Type B pancreatic cell (in vitro differentiated cells): ENCODE measurements around the gene ENTREP1. TPM values are rescaled to one million over a fixed set of nuclear protein-coding genes. Genes with fewer than 3 reads are reported as not detected.

Source experiments
- DNase-seq: peaks from one replicate; pipeline ENCODE4 v3.0.0; 2021; ENCODE audit warnings: mixed read lengths; ENCODE audit not compliant: unreplicated experiment; ENCODE audit errors: extremely low spot score
- H3K27ac Mint-ChIP-seq: 2 replicates; pipeline ENCODE4 v1.8.0; 2021; ENCODE audit warnings: mild to moderate bottlenecking, mixed read lengths
- H3K27me3 Mint-ChIP-seq: 2 replicates; pipeline ENCODE4 v1.8.0; 2021; ENCODE audit warnings: mixed read lengths
- H3K36me3 Mint-ChIP-seq: 2 replicates; pipeline ENCODE4 v1.8.0; 2021; ENCODE audit warnings: mixed read lengths
- H3K4me1 Mint-ChIP-seq: one replicate; pipeline ENCODE4 v1.8.0; 2021; ENCODE audit warnings: mixed read lengths; ENCODE audit not compliant: unreplicated experiment
- H3K4me3 Mint-ChIP-seq: 2 replicates; pipeline ENCODE4 v1.8.0; 2021; ENCODE audit warnings: mild to moderate bottlenecking, mixed read lengths
- H3K9me3 Mint-ChIP-seq: 2 replicates; pipeline ENCODE4 v1.8.0; 2021; ENCODE audit warnings: mixed read lengths
- total RNA-seq: library from RNA; stranded (reverse); gene quantifications from 2 replicates; pipeline ENCODE4 v1.2.1, GENCODE V29; 2021; ENCODE audit warnings: low replicate concordance
- TF ChIP-seq, protein P1 (sequence below): fragments of 200-600 bp; sonication (generic); conservative IDR thresholded peaks from 2 replicates; pipeline ENCODE4 v1.5.0; 2021; ENCODE audit warnings: antibody characterized with exemption, mild to moderate bottlenecking

ENTREP1 gene
- total RNA-seq, 1 donor from 2014 or later: 3.0 TPM

DNA sequence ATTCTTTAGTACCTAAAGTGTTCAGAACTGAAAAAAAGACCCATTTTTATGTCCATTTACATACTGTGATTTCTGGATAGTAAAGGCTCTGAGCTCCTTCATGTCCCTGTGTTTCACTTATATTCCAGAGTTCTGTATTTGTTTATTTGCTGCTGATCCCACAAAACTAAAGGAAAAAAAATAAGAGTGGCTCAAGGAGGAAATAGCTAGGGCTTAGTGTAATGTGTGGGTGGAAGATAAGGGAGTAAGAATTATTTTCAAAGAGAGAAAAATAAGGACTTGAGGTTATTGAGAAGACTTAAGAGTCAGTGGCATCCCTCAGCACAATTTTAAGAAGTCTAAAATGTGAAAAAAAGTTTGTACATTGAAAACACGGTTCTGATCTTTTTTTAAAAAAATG is 46.0 kb downstream of the ENTREP1 start:
- Mint-ChIP-seq H3K27ac (no peak overlapping the region), H3K4me3 (no peak overlapping the region), H3K9me3 (peaks cover 4% of the 10 kb centered on the region), H3K4me1 (no peaks in the 10 kb centered on the region), H3K36me3 (no peaks in the 10 kb centered on the region), H3K27me3 (peaks cover 10% of the 10 kb centered on the region)
- DNase-seq: no peak
- TF ChIP-seq, protein P1, sequence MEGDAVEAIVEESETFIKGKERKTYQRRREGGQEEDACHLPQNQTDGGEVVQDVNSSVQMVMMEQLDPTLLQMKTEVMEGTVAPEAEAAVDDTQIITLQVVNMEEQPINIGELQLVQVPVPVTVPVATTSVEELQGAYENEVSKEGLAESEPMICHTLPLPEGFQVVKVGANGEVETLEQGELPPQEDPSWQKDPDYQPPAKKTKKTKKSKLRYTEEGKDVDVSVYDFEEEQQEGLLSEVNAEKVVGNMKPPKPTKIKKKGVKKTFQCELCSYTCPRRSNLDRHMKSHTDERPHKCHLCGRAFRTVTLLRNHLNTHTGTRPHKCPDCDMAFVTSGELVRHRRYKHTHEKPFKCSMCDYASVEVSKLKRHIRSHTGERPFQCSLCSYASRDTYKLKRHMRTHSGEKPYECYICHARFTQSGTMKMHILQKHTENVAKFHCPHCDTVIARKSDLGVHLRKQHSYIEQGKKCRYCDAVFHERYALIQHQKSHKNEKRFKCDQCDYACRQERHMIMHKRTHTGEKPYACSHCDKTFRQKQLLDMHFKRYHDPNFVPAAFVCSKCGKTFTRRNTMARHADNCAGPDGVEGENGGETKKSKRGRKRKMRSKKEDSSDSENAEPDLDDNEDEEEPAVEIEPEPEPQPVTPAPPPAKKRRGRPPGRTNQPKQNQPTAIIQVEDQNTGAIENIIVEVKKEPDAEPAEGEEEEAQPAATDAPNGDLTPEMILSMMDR: no peak

DNA sequence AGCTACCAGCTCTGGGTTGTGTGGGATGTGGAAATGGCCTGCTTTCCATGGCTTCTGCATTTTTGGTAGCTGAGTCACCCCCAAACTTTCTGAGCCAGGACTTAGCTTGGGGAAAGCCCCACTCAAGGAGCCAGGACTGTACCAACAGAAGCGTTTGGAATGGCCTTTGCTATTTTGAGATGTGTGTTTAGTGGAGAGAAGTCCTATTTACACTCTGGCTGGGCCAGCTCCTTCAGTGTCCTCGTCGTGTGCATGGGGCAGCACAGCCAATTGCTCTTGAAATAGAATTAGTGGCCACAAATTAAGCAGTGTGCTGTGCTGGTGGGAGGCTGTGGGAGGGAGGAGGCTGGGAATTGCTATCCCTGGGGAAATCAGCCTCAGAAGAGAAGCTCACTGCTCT is 51.6 kb downstream of the ENTREP1 start:
- no peak overlapping the region for H3K4me3 Mint-ChIP-seq
- peaks cover 10% of the 10 kb centered on the region for H3K4me1 Mint-ChIP-seq
- TF ChIP-seq, protein P1: no peak
- no peaks in the 10 kb centered on the region for H3K9me3 Mint-ChIP-seq
- no peak overlapping the region for H3K27ac Mint-ChIP-seq
- no peak for DNase-seq
- no peaks in the 10 kb centered on the region for H3K36me3 Mint-ChIP-seq
- H3K27me3 Mint-ChIP-seq: peaks cover 24% of the 10 kb centered on the region

DNA sequence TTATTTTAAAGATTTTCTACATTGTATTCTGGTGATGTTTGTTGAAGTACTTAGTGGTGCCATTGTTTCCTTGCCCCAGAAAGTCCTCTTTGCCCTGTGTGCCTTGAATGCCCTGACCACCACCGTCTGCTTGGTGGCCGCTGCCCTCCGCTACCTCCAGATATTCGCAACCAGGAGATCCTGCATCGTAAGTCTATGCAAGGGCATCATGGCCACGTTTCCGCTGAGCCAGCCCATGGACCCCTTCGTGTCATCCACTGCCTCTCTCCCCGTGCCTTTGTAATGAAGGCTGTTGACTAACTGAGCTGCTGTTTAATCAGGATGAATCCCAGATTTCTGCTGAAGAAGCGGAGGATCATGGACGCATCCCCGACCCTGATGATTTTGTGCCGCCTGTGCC is 52.3 kb downstream of the ENTREP1 start:
- no peaks in the 10 kb centered on the region for H3K9me3 Mint-ChIP-seq

DNA sequence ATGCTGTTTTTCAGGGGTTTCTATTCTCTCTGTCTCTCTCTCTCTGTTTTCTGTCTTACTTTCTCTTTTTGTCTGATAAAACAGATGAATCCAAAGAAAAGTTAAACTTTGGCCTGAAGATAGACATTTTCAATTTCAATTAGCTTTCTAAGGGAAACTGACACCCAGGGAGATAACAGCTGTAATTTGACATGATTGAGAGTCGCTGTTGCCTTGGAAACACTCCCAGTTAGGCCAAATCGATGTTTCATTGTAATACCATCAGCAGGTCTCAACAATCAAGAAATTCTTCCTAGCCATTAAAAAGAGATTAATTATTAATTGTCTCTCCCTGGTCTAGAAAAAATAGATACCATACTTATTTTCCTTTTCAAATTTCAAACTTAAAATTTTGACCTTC is 53.0 kb downstream of the ENTREP1 start:
- TF ChIP-seq, protein P1: no peak
- H3K4me3 Mint-ChIP-seq: no peak overlapping the region
- H3K9me3 Mint-ChIP-seq: no peaks in the 10 kb centered on the region
- H3K36me3 Mint-ChIP-seq: no peaks in the 10 kb centered on the region
- no peak for DNase-seq
- no peak overlapping the region for H3K27ac Mint-ChIP-seq
- H3K27me3 Mint-ChIP-seq: peaks cover 37% of the 10 kb centered on the region
- H3K4me1 Mint-ChIP-seq: peaks cover 14% of the 10 kb centered on the region

More for the DNA sequence above, 52.3 kb downstream of the ENTREP1 start:
- no peaks in the 10 kb centered on the region for H3K36me3 Mint-ChIP-seq
- no peak overlapping the region for H3K4me3 Mint-ChIP-seq
- DNase-seq: no peak
- H3K4me1 Mint-ChIP-seq: peaks cover 14% of the 10 kb centered on the region
- TF ChIP-seq, protein P1: no peak
- peaks cover 31% of the 10 kb centered on the region for H3K27me3 Mint-ChIP-seq
- no peak overlapping the region for H3K27ac Mint-ChIP-seq

DNA sequence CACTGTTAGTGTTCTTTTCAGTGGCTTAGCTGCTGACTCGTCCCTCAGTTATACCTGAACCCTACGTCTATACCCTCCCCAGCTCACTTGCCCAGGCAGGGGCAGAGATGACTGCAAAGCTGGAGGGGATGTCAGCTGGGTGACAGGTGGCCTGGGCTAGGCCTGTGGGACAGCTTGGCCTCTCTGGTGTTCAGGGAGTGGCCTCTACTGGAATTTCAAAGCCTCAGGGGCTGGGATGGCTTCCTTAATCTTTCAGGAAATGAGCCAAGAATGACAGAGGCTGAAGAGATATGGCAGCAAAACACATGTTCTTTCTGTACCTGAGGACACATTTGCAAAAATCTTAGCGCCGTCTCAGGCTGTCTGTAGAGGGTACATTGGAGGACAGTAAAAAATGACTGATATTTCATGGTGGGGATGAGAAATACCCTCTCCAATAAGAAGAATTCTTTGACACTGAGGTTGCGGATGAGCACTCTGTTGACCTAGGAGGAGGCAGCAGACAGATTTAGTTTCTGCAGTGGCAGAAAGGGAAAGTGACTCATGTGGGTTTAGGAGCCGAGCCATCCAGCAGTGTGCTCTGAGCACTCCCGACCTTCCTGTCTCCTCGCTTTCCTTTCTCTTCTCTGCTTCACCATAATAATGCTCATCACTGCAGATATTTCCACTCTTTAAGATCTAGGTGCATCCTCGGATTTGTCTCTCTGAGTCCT is 54.4 kb downstream of the ENTREP1 start:
- peak overlapping the region; percentile 26 for H3K27ac Mint-ChIP-seq
- H3K27me3 Mint-ChIP-seq: peaks cover 42% of the 10 kb centered on the region
- no peak for DNase-seq
- H3K4me3 Mint-ChIP-seq: no peak overlapping the region
- H3K9me3 Mint-ChIP-seq: no peaks in the 10 kb centered on the region
- TF ChIP-seq, protein P1: no peak
- H3K36me3 Mint-ChIP-seq: no peaks in the 10 kb centered on the region
- H3K4me1 Mint-ChIP-seq: peaks cover 14% of the 10 kb centered on the region
